ENCODE measurements around the gene ANKRD11. TPM values are rescaled to one million over a fixed set of nuclear protein-coding genes. Genes with fewer than 3 reads are reported as not detected.

The ANKRD11 gene
- total RNA-seq, 1 experiment from 2014 or later, result 266 TPM

DNA sequence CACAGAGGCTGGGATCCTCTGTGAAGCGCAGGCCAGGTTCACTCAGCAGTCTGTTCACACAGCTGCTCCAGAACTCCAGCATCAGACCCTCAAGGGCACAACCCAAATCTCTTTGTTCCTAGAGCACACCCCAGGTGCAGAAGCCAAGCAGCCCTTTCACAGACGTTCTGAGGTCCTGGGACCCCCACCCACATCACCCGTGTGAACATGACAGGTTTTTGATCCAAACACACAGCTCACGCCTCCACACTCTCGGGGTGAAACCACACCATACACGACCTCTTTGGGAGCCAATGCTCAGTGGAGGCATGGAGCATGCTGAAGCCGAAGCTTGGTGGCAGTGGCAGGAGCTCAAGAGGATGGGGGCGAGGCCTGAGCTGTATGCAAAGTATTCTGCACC is 175.5 kb downstream of the ANKRD11 start:
- Histone ChIP-seq H3K4me3 (replicated peaks in 1 of 2; ENCODE audit: low read depth in 1 of 2, low read length in 2 of 2) (no peak overlapping the region), H2AFZ (ENCODE audit: low read depth, low read length, poor library complexity, severe bottlenecking) (no peak overlapping the region), H3K27ac (ENCODE audit: low read depth, low read length) (no peak overlapping the region), H3K4me1 (ENCODE audit: control insufficient read depth in 1 of 2, insufficient read depth in 2 of 2, low read length in 2 of 2) (peaks cover 44 to 58% of the 10 kb centered on the region in 2 experiments), H3K4me2 (ENCODE audit: low read length) (no peak overlapping the region), H3K36me3 (ENCODE audit: control insufficient read depth in 1 of 2, insufficient read depth in 2 of 2, low read length in 2 of 2) (peaks cover 18 to 46% of the 10 kb centered on the region in 2 experiments; a peak in 3 of 4 replicates), H3K9me2 (ENCODE audit: insufficient read depth) (no peaks in the 10 kb centered on the region), H3K27me3 (ENCODE audit: insufficient read depth, low read length) (no peaks in the 10 kb centered on the region), H3K9ac (ENCODE audit: low read length) (no peak overlapping the region), H3K79me2 (ENCODE audit: insufficient read depth, low read length) (peaks cover 100% of the 10 kb centered on the region), H4K20me1 (ENCODE audit: insufficient read depth) (peaks cover 23% of the 10 kb centered on the region), H3K9me3 (ENCODE audit: control insufficient read depth in 1 of 2, insufficient read depth in 1 of 2, low read depth in 1 of 2, low read length in 2 of 2) (no peaks in the 10 kb centered on the region)
- TF ChIP-seq SIN3A (IDR thresholded peaks at IDR 0.05; ENCODE audit: low read depth), result no peak
- TF ChIP-seq CBX3 (IDR thresholded peaks at IDR 0.05; ENCODE audit: low read depth), result no peak
- no peak for TF ChIP-seq POLR2AphosphoS5 (IDR thresholded peaks at IDR 0.05; ENCODE audit: low read depth, low read length)
- TF ChIP-seq SRF (IDR thresholded peaks at IDR 0.05; ENCODE audit: low read depth), result no peak
- no peak for TF ChIP-seq TCF7L2 (IDR thresholded peaks at IDR 0.05; ENCODE audit: borderline replicate concordance, extremely low read depth, insufficient read depth, insufficient read length)
- TF ChIP-seq, protein P1, sequence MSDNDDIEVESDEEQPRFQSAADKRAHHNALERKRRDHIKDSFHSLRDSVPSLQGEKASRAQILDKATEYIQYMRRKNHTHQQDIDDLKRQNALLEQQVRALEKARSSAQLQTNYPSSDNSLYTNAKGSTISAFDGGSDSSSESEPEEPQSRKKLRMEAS (IDR thresholded peaks at IDR 0.05), result no peak
- TF ChIP-seq JUND (IDR thresholded peaks at IDR 0.05), result no peak
- no peak for TF ChIP-seq ELF1 (IDR thresholded peaks at IDR 0.05; ENCODE audit: borderline replicate concordance, low read depth)
- TF ChIP-seq FOSL1 (IDR thresholded peaks at IDR 0.05; ENCODE audit: low read depth), result no peak
- TF ChIP-seq, protein P2, sequence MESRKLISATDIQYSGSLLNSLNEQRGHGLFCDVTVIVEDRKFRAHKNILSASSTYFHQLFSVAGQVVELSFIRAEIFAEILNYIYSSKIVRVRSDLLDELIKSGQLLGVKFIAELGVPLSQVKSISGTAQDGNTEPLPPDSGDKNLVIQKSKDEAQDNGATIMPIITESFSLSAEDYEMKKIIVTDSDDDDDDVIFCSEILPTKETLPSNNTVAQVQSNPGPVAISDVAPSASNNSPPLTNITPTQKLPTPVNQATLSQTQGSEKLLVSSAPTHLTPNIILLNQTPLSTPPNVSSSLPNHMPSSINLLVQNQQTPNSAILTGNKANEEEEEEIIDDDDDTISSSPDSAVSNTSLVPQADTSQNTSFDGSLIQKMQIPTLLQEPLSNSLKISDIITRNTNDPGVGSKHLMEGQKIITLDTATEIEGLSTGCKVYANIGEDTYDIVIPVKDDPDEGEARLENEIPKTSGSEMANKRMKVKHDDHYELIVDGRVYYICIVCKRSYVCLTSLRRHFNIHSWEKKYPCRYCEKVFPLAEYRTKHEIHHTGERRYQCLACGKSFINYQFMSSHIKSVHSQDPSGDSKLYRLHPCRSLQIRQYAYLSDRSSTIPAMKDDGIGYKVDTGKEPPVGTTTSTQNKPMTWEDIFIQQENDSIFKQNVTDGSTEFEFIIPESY (IDR thresholded peaks at IDR 0.05; ENCODE audit: extremely low read depth, insufficient replicate concordance, low read length), result no peak
- TF ChIP-seq CEBPB (IDR thresholded peaks at IDR 0.05; ENCODE audit: low read depth), result no peak
- no peak for TF ChIP-seq EZH2 (IDR thresholded peaks at IDR 0.05)
- POLR2A ChIA-PET, result interaction anchor here (0.6 kb wide), 1 partner anchor 122 kb away, joined by 5 read pairs; no protein-coding TSS in a partner anchor
- no peak for ATAC-seq
- DNase-seq (ENCODE audit: low read depth, low spot score), result no peak
- CTCF ChIA-PET, result no interaction called here
- RAD21 ChIA-PET (ENCODE audit: low non-redundant PET in 1 of 2, low total read pairs in 2 of 2, uncharacterized antibody in 2 of 2, unreplicated experiment in 2 of 2), result no interaction called here
- BruUV-seq (replicated peaks), result no TSS peak
- intact Hi-C loops (cut with micrococcal nuclease), result no loop called here

All from HCT116 (cell line).